Pons (tissue), 1 donor: ENCODE measurements around the gene SLC30A10.
"Not testable (repeated sequence)": the region's sequence is repeated elsewhere in the genome, so short reads cannot be mapped to it uniquely, and the experiment has no call there.

ENCODE experiments used
- DNase-seq: peaks from one replicate; pipeline ENCODE4 v3.0.0-alpha.2; 2016; ENCODE audit warnings: low spot score

Gene SLC30A10

GRCh38 chr1:219891846-219892245 is 36.5 kb downstream of the SLC30A10 start:
- not testable (repeated sequence) for DNase-seq

GRCh38 chr1:219888667-219889066 is 39.7 kb downstream of the SLC30A10 start:
- not testable (repeated sequence) for DNase-seq

GRCh38 chr1:219885680-219886079 is 42.7 kb downstream of the SLC30A10 start:
- no peak for DNase-seq

GRCh38 chr1:219883400-219884332 is 44.7 kb downstream of the SLC30A10 start:
- DNase-seq: no peak

GRCh38 chr1:219882755-219883154 is 45.6 kb downstream of the SLC30A10 start:
- no peak for DNase-seq

GRCh38 chr1:219882096-219882495 is 46.3 kb downstream of the SLC30A10 start:
- DNase-seq: peak; percentile 34

- no peak for DNase-seq
Observed at GRCh38 chr1:219880765-219881457, 47.4 kb downstream of the SLC30A10 start.

- DNase-seq: no peak
Observed at GRCh38 chr1:219876798-219877209, 51.6 kb downstream of the SLC30A10 start.

- DNase-seq: no peak
Observed at GRCh38 chr1:219875860-219876259, 52.5 kb downstream of the SLC30A10 start.

- DNase-seq: not testable (repeated sequence)
Observed at GRCh38 chr1:219872538-219872937, 55.8 kb downstream of the SLC30A10 start.

- DNase-seq: no peak
Observed at GRCh38 chr1:219871427-219872057, 56.8 kb downstream of the SLC30A10 start.

GRCh38 chr1:219868615-219869014 is 59.7 kb downstream of the SLC30A10 start:
- not testable (repeated sequence) for DNase-seq
